Measurements from ENCODE around the gene EID3. TPM values are rescaled to one million over a fixed set of nuclear protein-coding genes. Genes with fewer than 3 reads are reported as not detected.
"Not testable (repeated sequence)": the region's sequence is repeated elsewhere in the genome, so short reads cannot be mapped to it uniquely, and the experiment has no call there.

EID3 gene
- total and polyA plus RNA-seq, 10 of the 15 experiments (the other 5 are each of a cell fraction or from before 2014, with no cell fraction given): 0.92 to 7.0 (median 4.3) TPM

- Histone ChIP-seq H3K9ac (ENCODE audit: control insufficient read depth, insufficient read depth, low read length) (no peak overlapping the region), H3K27me3 (replicated peaks in 1 of 2; ENCODE audit: control insufficient read depth in 2 of 2, insufficient read depth in 2 of 2, low read length in 1 of 2) (no peaks in the 10 kb centered on the region), H3K4me3 (no peak overlapping the region), H3K79me2 (ENCODE audit: control insufficient read depth, insufficient read depth, low read length) (no peaks in the 10 kb centered on the region), H3K27ac (ENCODE audit: control insufficient read depth, insufficient read depth) (no peak overlapping the region), H4K20me1 (ENCODE audit: control insufficient read depth, insufficient read depth) (no peaks in the 10 kb centered on the region), H3K4me2 (ENCODE audit: control insufficient read depth, insufficient read depth) (no peak overlapping the region), H3K9me3 (replicated peaks; ENCODE audit: control insufficient read depth, insufficient read depth, low read length) (no peaks in the 10 kb centered on the region), H2AFZ (ENCODE audit: control insufficient read depth, low read depth, low read length) (no peak overlapping the region), H3K36me3 (ENCODE audit: control insufficient read depth in 2 of 2, insufficient read depth in 2 of 2, low read length in 1 of 2) (peaks cover 10 to 31% of the 10 kb centered on the region in 2 experiments), H3K4me1 (ENCODE audit: control insufficient read depth, insufficient read depth, low read length) (no peaks in the 10 kb centered on the region)
- ATAC-seq (no peak), FAIRE-seq (no peak), DNase-seq (ENCODE audit: low read depth, low spot score) (no peak)
- 50% methylated on average over 1 of the region's 1 CpG for WGBS (ENCODE audit: insufficient coverage, insufficient replicate concordance, low lambda C conversion rate, missing lambda C conversion rate)
- ChIA-PET SMC1A (ENCODE audit: uncharacterized antibody, unreplicated experiment) (interaction anchor here (0.7 kb wide), 1 partner anchor 138 kb away, joined by 3 read pairs; no protein-coding TSS in a partner anchor), CTCF (no interaction called here), POLR2A (interaction anchor here (0.5 to 0.6 kb wide), 3 partner anchors 101 to 213 kb away, joined by 3 read pairs; no protein-coding TSS in a partner anchor), RAD21 (ENCODE audit: unreplicated experiment) (no interaction called here)
- no peak for TF ChIP-seq HDAC6 (IDR thresholded peaks at IDR 0.05; ENCODE audit: unreplicated experiment)
- no peak for TF ChIP-seq MTA3 (IDR thresholded peaks at IDR 0.05; ENCODE audit: borderline replicate concordance, low read length)
- TF ChIP-seq RBBP5 (conservative IDR thresholded peaks at IDR 0.05): no peak
- no peak for TF ChIP-seq ZBTB11 (CRISPR knock-in tag; IDR thresholded peaks at IDR 0.05)
- no peak for TF ChIP-seq SIX5 (IDR thresholded peaks at IDR 0.05; ENCODE audit: low read depth, low read length, severe bottlenecking)
- no peak for TF ChIP-seq EGR1 (IDR thresholded peaks at IDR 0.05; ENCODE audit: borderline replicate concordance in 1 of 2, low read depth in 2 of 2, low read length in 2 of 2)
- no peak for TF ChIP-seq SMC3 (IDR thresholded peaks at IDR 0.05; ENCODE audit: borderline replicate concordance, low read length)
- TF ChIP-seq ZNF687 (IDR thresholded peaks at IDR 0.05): no peak
- TF ChIP-seq RB1 (IDR thresholded peaks at IDR 0.05; ENCODE audit: borderline replicate concordance): no peak
- TF ChIP-seq MTA2 (IDR thresholded peaks at IDR 0.05; ENCODE audit: low read depth): no peak
- in situ Hi-C loops (cut with MboI) (no loop called here), intact Hi-C loops (cut with micrococcal nuclease; ENCODE audit: unreplicated experiment) (no loop called here)
- TSS peak; percentile 29 for BruUV-seq (replicated peaks)
Measured at GRCh38 chr12:104321949-104322348, 18.4 kb downstream of the EID3 start.

GRCh38 chr12:104322533-104322932, 19.0 kb downstream of the EID3 start:
- DNase-seq (ENCODE audit: low read depth, low spot score); H3K27me3 ChIP-seq (replicated peaks in 1 of 2; ENCODE audit: control insufficient read depth in 2 of 2, insufficient read depth in 2 of 2, low read length in 1 of 2); FAIRE-seq; SMC1A ChIA-PET (ENCODE audit: uncharacterized antibody, unreplicated experiment); H3K9me3 ChIP-seq (replicated peaks; ENCODE audit: control insufficient read depth, insufficient read depth, low read length); RAD21 ChIA-PET (ENCODE audit: unreplicated experiment); in situ Hi-C loops (cut with MboI); H3K4me1 ChIP-seq (ENCODE audit: control insufficient read depth, insufficient read depth, low read length); H3K27ac ChIP-seq (ENCODE audit: control insufficient read depth, insufficient read depth); H4K20me1 ChIP-seq (ENCODE audit: control insufficient read depth, insufficient read depth); intact Hi-C loops (cut with micrococcal nuclease; ENCODE audit: unreplicated experiment); BruUV-seq (replicated peaks); H3K4me3 ChIP-seq; H2AFZ ChIP-seq (ENCODE audit: control insufficient read depth, low read depth, low read length); H3K79me2 ChIP-seq (ENCODE audit: control insufficient read depth, insufficient read depth, low read length); H3K9ac ChIP-seq (ENCODE audit: control insufficient read depth, insufficient read depth, low read length); ATAC-seq; CTCF ChIA-PET; H3K4me2 ChIP-seq (ENCODE audit: control insufficient read depth, insufficient read depth): not testable (repeated sequence)
- peaks cover 10 to 31% of the 10 kb centered on the region in 2 experiments for H3K36me3 ChIP-seq (ENCODE audit: control insufficient read depth in 2 of 2, insufficient read depth in 2 of 2, low read length in 1 of 2)
- 100% methylated on average over 2 of the region's 2 CpGs for WGBS (ENCODE audit: insufficient coverage, insufficient replicate concordance, low lambda C conversion rate, missing lambda C conversion rate)
- POLR2A ChIA-PET: interaction anchor here (0.5 kb wide), 1 partner anchor 101 kb away, joined by 3 read pairs; no protein-coding TSS in a partner anchor

Measured in GM12878 (cell line).